ENCODE measurements around the gene DNER. TPM values are rescaled to one million over a fixed set of nuclear protein-coding genes. Genes with fewer than 3 reads are reported as not detected.
"Not testable (repeated sequence)": the region's sequence is repeated elsewhere in the genome, so short reads cannot be mapped to it uniquely, and the experiment has no call there.

DNER gene
- polyA plus RNA-seq, 5 donors: 1.4 to 2.4 (median 1.7) TPM

- no peak for DNase-seq
Measured at GRCh38 chr2:229344151-229344551, 370.2 kb downstream of the DNER start.

- no peak for DNase-seq
Measured at GRCh38 chr2:229343661-229344060, 370.7 kb downstream of the DNER start.

GRCh38 chr2:229342376-229342775 lies 372.0 kb downstream of the DNER start:
- no peak for DNase-seq

DNA sequence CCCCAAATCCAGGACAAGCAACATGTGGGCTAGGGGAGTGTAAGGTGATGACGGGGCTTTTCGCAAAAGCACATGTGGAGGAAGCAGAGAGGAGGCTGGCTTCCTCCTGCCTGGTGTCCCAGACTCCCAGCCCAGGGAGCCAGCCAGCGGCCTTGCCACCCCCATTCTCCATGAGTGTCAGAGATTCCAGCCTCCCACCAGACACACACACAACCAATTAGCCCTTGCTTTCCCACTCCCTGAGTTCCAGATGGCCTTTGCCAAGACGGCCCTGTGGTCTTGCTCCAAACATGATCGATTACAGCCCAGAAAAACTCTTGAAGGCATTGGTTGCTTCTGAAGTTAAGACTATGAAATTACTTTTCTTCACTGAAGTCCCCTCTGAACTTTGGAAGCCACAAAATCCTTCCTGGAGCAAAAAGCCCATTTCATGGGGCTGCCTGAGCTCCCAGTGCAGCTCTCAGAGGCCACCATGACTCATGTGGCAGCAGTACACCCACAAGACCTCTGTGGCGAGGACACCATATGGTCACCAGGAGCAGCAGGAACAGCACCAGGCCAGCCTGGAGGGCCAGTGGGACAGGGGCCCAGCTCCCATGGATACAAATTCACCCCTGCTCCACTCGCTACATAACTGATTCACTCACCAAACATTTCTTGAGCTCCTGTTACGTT lies 374.1 kb downstream of the DNER start:
- no peak for DNase-seq

DNA sequence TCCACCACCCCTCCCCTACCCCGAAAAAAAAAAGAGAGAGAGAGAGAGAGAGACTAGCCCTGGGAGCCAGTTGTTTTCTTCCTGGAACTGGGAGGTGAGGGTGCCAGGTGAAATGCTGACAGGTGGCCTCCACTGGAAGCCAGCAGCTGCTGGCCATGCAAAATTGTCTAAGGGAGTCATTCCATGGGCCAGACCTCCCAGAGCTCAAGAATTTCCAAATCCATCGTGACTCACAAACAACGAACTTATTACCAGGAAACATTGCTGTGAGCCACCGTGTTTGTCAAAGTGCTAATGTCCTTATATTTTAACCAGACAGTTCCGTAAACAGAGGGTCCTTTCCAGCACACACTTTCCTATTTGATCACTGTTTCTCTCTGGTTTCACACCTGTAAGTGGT lies 374.7 kb downstream of the DNER start:
- no peak for DNase-seq

- DNase-seq: not testable (repeated sequence)
Measured at GRCh38 chr2:229339171-229339570, 375.2 kb downstream of the DNER start.

- DNase-seq: no peak
Measured at GRCh38 chr2:229335877-229336346, 378.4 kb downstream of the DNER start.

GRCh38 chr2:229335330-229335729 lies 379.0 kb downstream of the DNER start:
- no peak for DNase-seq

- no peak for DNase-seq
Measured at GRCh38 chr2:229330952-229331351, 383.4 kb downstream of the DNER start.

DNA sequence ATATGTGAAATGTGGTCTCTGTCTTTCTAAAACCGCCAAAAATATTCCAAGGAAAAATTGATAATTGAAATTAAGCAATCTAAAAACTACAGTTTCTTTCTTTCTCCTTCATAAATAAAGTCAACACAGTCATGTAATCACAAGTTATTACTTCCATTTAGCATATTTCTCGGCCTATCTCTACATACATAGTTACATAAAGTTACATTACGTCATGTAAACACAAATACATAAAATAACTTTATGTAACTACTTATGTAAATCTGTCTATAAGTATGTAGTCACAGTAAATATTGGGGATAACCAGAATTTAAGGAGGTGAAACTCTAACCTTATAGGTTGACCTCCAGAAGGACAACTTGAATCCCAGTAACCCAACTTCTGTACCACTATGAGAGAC lies 394.8 kb downstream of the DNER start:
- no peak for DNase-seq

- no peak for DNase-seq
Measured at GRCh38 chr2:229314117-229314516, 400.2 kb downstream of the DNER start.

- DNase-seq: no peak
Measured at GRCh38 chr2:229313591-229313990, 400.8 kb downstream of the DNER start.

Other genes with a start within 250 kb of the DNER start
- gene TRIP12, start 207.5 kb upstream of the DNER start, polyA plus RNA-seq (ENCODE audit: insufficient read depth in 1 of 5, insufficient read length in 5 of 5, low replicate concordance in 1 of 5): 100 to 1,000 TPM; 111 to 192 (median 174) TPM
- gene FBXO36, start 207.9 kb upstream of the DNER start, polyA plus RNA-seq (ENCODE audit: insufficient read depth in 1 of 5, insufficient read length in 5 of 5, low replicate concordance in 1 of 5): 1 to 10 TPM; 4.9 to 5.9 (median 5.5) TPM

Data from right lung (tissue), 5 donors.